NCI-H2196 (cell line): Measurements from ENCODE around the gene WDR1.

Experiments
- DNase-seq: peaks from one replicate; lab custom pipeline; 2025; ENCODE audit not compliant: unreplicated experiment; lab: John Stamatoyannopoulos, UW

The WDR1 gene

GRCh38 chr4:10047967-10048366 is 68.6 kb downstream of the WDR1 start:
- no peak for DNase-seq

- DNase-seq = no peak
Measured at GRCh38 chr4:10046471-10046870, 70.1 kb downstream of the WDR1 start.

GRCh38 chr4:10045481-10045880 is 71.1 kb downstream of the WDR1 start:
- DNase-seq = peak; percentile 13

- no peak for DNase-seq
Measured at GRCh38 chr4:10041036-10041435, 75.6 kb downstream of the WDR1 start.

GRCh38 chr4:10040049-10040892 is 76.3 kb downstream of the WDR1 start:
- no peak for DNase-seq

- DNase-seq = no peak
Measured at GRCh38 chr4:10036807-10037342, 79.7 kb downstream of the WDR1 start.

- no peak for DNase-seq
Measured at GRCh38 chr4:10035130-10035529, 81.5 kb downstream of the WDR1 start.

GRCh38 chr4:10034612-10035104 is 81.9 kb downstream of the WDR1 start:
- no peak for DNase-seq

GRCh38 chr4:10034136-10034535 is 82.5 kb downstream of the WDR1 start:
- no peak for DNase-seq

- no peak for DNase-seq
Measured at GRCh38 chr4:10033191-10033881, 83.3 kb downstream of the WDR1 start.

- peak; percentile 64 for DNase-seq
Measured at GRCh38 chr4:10032625-10033024, 84.0 kb downstream of the WDR1 start.

GRCh38 chr4:10031668-10032590 is 84.7 kb downstream of the WDR1 start:
- DNase-seq = no peak

GRCh38 chr4:10030972-10031667 is 85.5 kb downstream of the WDR1 start:
- DNase-seq = no peak

- no peak for DNase-seq
Measured at GRCh38 chr4:10029403-10029802, 87.2 kb downstream of the WDR1 start.

GRCh38 chr4:10028910-10029309 is 87.7 kb downstream of the WDR1 start:
- DNase-seq = no peak

- DNase-seq = no peak
Measured at GRCh38 chr4:10026485-10026884, 90.1 kb downstream of the WDR1 start.

GRCh38 chr4:10025230-10025806 is 91.3 kb downstream of the WDR1 start:
- no peak for DNase-seq
